Uterus (tissue), 2 donors: ENCODE data around the gene PKD1.
"Not testable (repeated sequence)": the region's sequence is repeated elsewhere in the genome, so short reads cannot be mapped to it uniquely, and the experiment has no call there.

ENCODE experiments used
- POLR2A ChIP-seq, 2 donors: fragments of 450-650 bp; IDR thresholded peaks; one replicate each; pipeline ENCODE4 v1.6.1; 2016; ENCODE audit warnings: antibody characterized with exemption in 2 of 2, mild to moderate bottlenecking in 1 of 2, moderate library complexity in 1 of 2
- TF ChIP-seq, protein P1 (sequence below), 4 experiments: fragments of 200-600 bp in 2 of 4; fragments of 450-650 bp in 2 of 4; sonication (generic) in 2 of 4; IDR thresholded peaks; one replicate each; pipeline ENCODE4 v1.5.1; 2016 to 2019; ENCODE audit warnings: antibody characterized with exemption in 4 of 4, mild to moderate bottlenecking in 2 of 4, moderate library complexity in 1 of 4

DNA sequence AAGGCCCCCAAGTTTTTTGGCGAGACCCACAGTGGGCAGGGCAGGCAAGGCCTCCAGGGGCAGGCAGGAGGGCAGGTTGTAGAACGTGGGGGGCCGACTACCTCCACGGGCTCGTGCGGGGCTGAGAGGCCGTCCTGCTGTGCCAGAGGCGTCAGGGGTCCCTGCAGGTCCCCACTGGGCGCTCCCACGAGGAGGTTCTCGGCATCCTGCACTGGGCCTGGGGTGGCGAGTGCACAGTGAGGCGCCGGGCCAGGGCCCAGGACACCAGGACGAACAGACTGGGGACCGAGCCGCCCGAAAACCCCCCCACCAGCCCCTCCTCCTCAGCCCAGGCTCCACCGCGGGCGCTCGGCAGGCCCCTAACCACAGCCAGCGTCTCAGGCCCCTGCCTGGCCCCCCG, 19.3 kb downstream of the PKD1 start:
- TF ChIP-seq, protein P1, sequence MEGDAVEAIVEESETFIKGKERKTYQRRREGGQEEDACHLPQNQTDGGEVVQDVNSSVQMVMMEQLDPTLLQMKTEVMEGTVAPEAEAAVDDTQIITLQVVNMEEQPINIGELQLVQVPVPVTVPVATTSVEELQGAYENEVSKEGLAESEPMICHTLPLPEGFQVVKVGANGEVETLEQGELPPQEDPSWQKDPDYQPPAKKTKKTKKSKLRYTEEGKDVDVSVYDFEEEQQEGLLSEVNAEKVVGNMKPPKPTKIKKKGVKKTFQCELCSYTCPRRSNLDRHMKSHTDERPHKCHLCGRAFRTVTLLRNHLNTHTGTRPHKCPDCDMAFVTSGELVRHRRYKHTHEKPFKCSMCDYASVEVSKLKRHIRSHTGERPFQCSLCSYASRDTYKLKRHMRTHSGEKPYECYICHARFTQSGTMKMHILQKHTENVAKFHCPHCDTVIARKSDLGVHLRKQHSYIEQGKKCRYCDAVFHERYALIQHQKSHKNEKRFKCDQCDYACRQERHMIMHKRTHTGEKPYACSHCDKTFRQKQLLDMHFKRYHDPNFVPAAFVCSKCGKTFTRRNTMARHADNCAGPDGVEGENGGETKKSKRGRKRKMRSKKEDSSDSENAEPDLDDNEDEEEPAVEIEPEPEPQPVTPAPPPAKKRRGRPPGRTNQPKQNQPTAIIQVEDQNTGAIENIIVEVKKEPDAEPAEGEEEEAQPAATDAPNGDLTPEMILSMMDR (IDR thresholded peaks at IDR 0.05), result not testable (repeated sequence)
- TF ChIP-seq POLR2A (IDR thresholded peaks at IDR 0.05), result not testable (repeated sequence)
